Bone marrow (tissue), 2 donors: ENCODE data around the gene AGXT.

Experiments
- DNase-seq, 2 donors: peaks; one replicate each; lab custom pipeline; 2025; lab: John Stamatoyannopoulos, UW

The AGXT gene

GRCh38 chr2:240916571-240917008, 48.0 kb downstream of the AGXT start:
- no peak for DNase-seq

- no peak for DNase-seq
These were observed 48.5 kb downstream of the AGXT start for GRCh38 chr2:240917009-240917683.

- no peak for DNase-seq
These were observed 49.1 kb downstream of the AGXT start for GRCh38 chr2:240917684-240918257.

- DNase-seq = no peak
These were observed 49.9 kb downstream of the AGXT start for GRCh38 chr2:240918258-240919091.

- no peak for DNase-seq
These were observed 50.6 kb downstream of the AGXT start for GRCh38 chr2:240919161-240919781.

- DNase-seq = no peak
These were observed 51.5 kb downstream of the AGXT start for GRCh38 chr2:240919786-240920782.

GRCh38 chr2:240920783-240921231, 52.2 kb downstream of the AGXT start:
- no peak for DNase-seq

DNA sequence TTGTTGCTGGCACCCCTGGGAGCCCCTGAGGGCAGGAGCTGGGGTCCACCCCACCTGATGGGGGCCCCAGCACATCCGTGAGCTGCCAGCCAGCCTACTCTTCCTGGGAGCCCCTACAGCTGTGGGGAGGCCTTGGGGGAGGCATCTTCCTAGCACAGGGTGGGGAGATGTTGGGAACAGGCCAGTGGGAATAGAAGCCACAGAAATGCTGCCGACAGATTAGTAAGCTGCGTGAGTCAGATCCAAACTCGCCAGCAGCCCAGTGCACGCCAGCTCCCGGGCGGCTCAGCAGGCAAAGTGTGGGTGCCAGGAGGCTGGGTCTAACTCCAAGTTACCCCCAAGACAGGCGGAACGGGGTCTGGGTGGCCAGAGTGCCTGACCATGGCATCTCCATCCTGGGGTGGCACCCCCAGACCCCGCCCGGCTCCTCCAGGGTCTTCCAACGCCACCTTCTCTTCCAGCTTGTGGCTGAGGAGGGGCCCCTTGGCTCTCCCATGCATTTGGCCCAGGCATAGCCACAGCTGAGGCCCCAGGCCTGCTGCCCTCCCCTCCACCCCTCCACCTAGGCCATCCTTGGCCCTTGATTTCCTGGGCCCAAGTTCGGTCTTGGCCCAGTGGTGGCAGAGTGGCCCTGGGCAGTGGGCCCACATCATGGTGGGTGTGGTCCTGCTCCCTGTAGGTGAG, 52.8 kb downstream of the AGXT start:
- DNase-seq = no peak

DNA sequence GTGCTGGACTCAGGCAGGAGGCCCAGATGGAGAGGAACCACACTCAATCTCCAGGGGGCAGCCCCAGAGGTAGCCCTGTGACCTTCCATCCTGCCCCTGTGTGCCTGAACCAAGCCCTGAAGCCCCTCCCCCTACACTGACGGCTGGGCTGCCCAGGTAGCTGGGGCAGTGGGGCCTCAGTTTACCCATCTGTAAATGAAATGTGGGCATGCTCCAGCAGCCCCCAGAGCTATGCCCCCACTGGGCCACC, 53.3 kb downstream of the AGXT start:
- no peak for DNase-seq

GRCh38 chr2:240922245-240922981, 53.8 kb downstream of the AGXT start:
- no peak for DNase-seq

GRCh38 chr2:240922982-240923537, 54.4 kb downstream of the AGXT start:
- no peak for DNase-seq

GRCh38 chr2:240925191-240925567, 56.6 kb downstream of the AGXT start:
- DNase-seq = no peak

DNA sequence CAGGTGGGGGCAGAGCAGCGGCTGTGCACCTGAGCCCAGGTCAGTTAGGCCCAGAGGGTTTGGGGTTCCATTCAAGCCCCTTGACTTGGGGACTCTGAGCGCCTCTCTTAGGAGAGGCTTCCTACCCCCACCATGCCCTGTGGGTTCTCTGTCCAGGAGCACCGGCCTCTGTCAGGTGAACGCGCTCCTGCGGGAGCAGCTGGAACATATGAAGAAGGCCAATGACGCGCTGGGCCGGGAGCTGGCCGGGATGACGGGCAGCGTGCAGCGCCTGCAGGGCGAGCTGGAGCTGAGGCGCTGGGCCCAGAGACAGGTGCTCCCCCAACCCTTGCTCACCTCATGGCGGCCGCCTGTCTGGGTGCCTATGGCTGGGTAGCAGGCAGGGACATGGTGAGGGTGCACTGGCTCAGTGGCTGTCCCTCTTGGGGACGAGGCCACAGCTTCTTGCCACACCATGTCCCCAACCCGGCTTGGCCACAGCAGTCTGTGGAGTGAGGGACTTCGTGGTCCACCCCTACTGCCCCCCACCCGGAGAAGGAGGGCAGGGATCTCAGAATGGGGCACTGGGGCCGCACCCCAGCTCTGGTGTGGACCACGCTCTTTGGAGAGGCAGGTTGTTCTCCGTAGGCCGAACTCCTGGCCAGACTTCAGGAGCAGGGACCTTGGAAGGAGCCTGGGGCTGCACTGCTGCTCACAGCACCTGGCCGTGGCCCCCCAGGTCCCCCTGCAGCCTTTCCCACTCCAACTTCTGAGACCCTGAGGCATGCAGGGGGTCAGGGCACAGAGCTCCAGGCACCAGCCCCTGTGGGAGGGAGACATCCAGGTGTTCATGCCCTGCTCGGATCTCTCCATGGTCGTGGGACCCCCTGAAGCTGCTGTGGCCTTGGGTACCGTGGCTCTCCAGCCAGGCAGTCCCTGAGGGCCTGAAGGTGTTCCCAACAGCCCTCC, 57.2 kb downstream of the AGXT start:
- no peak for DNase-seq

- DNase-seq = no peak
These were observed 58.1 kb downstream of the AGXT start for GRCh38 chr2:240926516-240927389.

DNA sequence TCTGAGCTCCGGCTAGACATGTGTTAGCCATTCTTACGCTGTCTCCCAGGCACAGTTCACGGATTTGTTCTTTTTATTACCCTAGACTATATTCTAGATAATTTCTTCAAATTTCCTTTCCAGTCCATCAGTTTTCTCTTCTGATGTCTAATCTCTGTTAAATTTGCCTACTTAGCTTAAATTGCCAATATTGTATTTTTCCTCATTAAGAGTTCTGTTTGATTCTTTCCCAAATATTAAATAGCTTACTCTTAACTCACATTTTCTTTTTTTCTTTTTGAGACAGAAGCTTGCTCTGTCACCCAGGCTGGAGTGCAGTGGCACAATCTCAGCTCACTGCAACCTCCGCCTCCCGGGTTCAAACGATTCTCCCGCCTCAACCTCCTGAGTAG, 58.8 kb downstream of the AGXT start:
- DNase-seq = no peak

DNA sequence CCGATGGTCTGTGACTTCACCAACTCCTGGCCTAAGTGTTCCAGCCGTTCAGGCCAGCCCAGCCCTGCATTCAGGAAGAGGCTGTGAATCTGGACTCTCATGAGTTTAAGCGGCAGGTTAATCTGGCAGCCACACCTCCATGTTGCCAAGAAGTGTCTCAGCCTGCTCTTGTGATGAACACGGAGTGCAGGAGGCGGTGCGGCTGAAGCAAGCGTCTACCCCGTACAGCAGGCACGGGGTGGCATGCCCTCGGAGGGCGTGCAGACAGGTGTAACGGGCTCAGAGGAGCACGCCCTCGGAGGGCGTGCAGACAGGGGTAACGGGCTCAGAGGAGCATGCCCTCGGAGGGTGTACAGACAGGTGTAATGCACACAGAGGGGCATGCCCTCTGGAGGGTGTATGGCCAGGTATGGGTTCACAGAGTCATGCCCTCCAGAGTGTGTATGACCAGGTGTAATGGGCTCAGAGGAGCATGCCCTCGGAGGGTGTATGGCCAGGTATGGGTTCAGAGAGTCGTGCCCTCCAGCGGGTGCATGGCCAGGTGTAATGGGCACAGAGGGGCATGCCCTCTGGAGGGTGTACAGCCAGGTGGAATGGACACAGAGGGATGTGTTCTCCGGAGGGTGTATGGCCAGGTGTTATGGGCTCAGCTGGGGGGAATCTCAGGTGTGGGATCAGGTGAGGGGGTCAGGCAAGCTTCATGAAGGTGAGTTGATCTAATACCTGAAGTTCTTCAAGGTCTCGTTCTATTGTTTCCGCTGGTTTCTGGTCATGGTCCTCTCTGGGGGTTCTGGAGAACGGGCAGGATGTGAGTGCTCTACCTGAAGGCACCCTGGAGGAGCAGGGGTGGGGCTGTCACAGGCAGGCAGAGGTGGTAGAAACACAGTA, 60.1 kb downstream of the AGXT start:
- no peak for DNase-seq
